ENCODE measurements around the gene GNB4. TPM values are rescaled to one million over a fixed set of nuclear protein-coding genes. Genes with fewer than 3 reads are reported as not detected.

GNB4 gene
- total RNA-seq, 1 donor from 2014 or later: 66.9 TPM

DNA sequence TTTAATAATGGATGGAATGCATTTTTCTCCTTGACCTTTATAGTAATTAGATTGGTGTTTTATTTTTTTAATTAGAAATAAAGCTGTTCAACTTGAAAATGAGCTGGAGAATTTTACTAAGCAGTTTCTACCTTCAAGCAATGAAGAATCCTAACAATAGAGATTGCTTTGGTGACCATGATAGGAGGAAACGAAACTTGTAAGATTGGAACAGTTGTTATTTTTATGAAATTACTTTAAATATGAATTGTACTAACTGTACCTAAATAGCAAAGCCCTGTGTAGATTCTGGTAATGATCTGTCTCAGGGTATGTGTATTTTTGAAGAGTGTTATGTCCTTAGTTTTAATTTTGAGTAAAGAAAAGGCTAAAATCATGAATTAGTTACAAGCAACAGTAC, 59.4 kb downstream of the GNB4 start:
- TF ChIP-seq, protein P1, sequence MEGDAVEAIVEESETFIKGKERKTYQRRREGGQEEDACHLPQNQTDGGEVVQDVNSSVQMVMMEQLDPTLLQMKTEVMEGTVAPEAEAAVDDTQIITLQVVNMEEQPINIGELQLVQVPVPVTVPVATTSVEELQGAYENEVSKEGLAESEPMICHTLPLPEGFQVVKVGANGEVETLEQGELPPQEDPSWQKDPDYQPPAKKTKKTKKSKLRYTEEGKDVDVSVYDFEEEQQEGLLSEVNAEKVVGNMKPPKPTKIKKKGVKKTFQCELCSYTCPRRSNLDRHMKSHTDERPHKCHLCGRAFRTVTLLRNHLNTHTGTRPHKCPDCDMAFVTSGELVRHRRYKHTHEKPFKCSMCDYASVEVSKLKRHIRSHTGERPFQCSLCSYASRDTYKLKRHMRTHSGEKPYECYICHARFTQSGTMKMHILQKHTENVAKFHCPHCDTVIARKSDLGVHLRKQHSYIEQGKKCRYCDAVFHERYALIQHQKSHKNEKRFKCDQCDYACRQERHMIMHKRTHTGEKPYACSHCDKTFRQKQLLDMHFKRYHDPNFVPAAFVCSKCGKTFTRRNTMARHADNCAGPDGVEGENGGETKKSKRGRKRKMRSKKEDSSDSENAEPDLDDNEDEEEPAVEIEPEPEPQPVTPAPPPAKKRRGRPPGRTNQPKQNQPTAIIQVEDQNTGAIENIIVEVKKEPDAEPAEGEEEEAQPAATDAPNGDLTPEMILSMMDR (IDR thresholded peaks at IDR 0.05; ENCODE audit: unreplicated experiment): no peak
- no peak overlapping the region for H3K27ac Mint-ChIP-seq (ENCODE audit: unreplicated experiment)
- H3K4me1 Mint-ChIP-seq (ENCODE audit: unreplicated experiment): no peaks in the 10 kb centered on the region
- DNase-seq (ENCODE audit: low spot score): no peak
- H3K36me3 Mint-ChIP-seq (ENCODE audit: low read depth, unreplicated experiment): no peaks in the 10 kb centered on the region
- H3K9me3 Mint-ChIP-seq (ENCODE audit: unreplicated experiment): no peaks in the 10 kb centered on the region
- no peaks in the 10 kb centered on the region for H3K27me3 Mint-ChIP-seq (ENCODE audit: unreplicated experiment)
- H3K4me3 Mint-ChIP-seq (ENCODE audit: unreplicated experiment): no peak overlapping the region

DNA sequence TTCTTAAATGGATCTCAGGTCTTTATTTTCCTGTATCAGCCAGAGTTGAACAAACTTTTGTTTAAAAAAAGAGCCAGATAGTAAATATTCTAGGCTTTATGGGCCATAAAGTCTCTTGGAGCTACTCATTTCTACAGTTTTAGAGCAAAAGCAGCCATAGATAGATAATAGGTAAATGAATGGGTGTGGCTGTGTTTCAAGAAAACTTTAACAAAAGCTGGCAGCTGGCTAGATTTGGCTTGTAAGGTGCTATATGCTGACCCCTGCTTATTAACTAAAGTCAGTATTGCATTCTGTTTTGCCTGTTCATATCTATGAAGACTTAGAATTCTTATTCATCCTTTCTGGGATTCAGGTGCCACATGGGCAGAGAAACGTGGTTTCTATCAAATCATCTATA, 74.8 kb downstream of the GNB4 start:
- H3K4me3 Mint-ChIP-seq (ENCODE audit: unreplicated experiment): no peak overlapping the region
- no peak for DNase-seq (ENCODE audit: low spot score)
- no peak overlapping the region for H3K27ac Mint-ChIP-seq (ENCODE audit: unreplicated experiment)
- H3K9me3 Mint-ChIP-seq (ENCODE audit: unreplicated experiment): no peaks in the 10 kb centered on the region
- no peaks in the 10 kb centered on the region for H3K4me1 Mint-ChIP-seq (ENCODE audit: unreplicated experiment)
- H3K36me3 Mint-ChIP-seq (ENCODE audit: low read depth, unreplicated experiment): peaks cover 8% of the 10 kb centered on the region
- TF ChIP-seq, protein P1 (IDR thresholded peaks at IDR 0.05; ENCODE audit: unreplicated experiment): no peak
- H3K27me3 Mint-ChIP-seq (ENCODE audit: unreplicated experiment): no peaks in the 10 kb centered on the region

DNA sequence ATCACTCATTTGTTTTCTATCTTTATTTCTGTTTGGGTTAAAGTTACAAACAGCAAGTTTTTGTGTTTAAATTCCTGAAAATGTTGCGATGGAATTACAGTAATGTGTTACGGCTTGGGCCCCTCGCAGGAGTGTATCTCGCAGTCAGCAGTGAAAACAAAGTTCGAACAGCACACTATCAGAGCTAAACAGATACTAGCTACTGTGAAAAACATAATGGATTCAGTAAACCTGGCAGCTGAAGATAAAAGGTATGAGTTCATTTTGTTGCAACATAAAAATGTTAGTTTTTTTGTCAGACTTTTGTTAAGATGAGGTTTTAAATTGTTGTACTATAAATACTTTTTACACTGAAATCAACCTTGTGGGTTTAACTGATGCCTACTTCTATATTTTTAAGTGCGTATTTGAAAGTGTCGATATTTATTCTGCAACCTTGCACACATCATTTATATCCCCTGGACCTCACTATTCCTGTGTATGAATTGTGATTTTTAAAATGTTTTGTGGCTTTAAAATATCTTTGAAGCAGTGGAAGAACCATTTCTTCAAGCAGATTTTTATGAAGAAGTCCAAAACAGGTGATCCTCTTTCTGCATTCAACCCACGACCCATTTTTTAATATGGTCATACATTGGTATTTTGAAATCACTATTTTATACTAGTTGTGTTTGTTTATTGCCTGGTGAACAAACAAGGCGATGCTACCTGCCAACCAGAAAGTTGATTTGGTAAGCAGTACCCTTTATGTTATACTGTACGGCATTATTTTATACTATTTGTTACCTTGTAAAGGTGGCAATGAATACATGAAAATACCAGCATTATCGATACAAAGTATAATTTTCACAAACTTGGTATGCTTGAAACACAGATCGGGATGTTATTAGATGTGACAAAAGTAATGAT, 75.9 kb downstream of the GNB4 start:
- Mint-ChIP-seq H3K9me3 (ENCODE audit: unreplicated experiment) (no peaks in the 10 kb centered on the region), H3K27ac (ENCODE audit: unreplicated experiment) (no peak overlapping the region)

DNA sequence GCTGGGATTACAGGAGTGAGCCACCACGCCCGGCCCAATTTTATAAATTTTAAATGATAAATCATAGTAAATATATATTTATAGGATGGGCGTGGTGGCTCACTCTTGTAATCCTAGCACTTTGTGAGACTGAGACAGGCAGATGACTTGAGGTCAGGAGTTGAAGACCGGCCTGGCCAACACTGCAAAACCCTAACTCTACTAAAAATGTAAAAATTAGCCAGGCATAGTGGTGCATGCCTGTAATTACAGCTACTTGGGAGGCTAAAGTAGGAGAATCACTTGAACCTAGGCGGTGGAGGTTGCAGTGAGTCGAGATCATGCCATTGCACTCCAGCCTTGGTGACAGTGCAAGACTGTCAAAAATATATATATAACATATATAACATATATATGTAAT, 77.3 kb downstream of the GNB4 start:
- H3K4me1 Mint-ChIP-seq (ENCODE audit: unreplicated experiment): no peaks in the 10 kb centered on the region
- no peak overlapping the region for H3K27ac Mint-ChIP-seq (ENCODE audit: unreplicated experiment)
- H3K9me3 Mint-ChIP-seq (ENCODE audit: unreplicated experiment): no peaks in the 10 kb centered on the region
- peaks cover 3% of the 10 kb centered on the region for H3K36me3 Mint-ChIP-seq (ENCODE audit: low read depth, unreplicated experiment)
- TF ChIP-seq, protein P1 (IDR thresholded peaks at IDR 0.05; ENCODE audit: unreplicated experiment): peak; percentile 19
- no peak for DNase-seq (ENCODE audit: low spot score)
- H3K4me3 Mint-ChIP-seq (ENCODE audit: unreplicated experiment): no peak overlapping the region
- H3K27me3 Mint-ChIP-seq (ENCODE audit: unreplicated experiment): no peaks in the 10 kb centered on the region

More for the DNA sequence above, 75.9 kb downstream of the GNB4 start:
- no peak for DNase-seq (ENCODE audit: low spot score)
- peaks cover 8% of the 10 kb centered on the region for H3K36me3 Mint-ChIP-seq (ENCODE audit: low read depth, unreplicated experiment)
- no peaks in the 10 kb centered on the region for H3K27me3 Mint-ChIP-seq (ENCODE audit: unreplicated experiment)
- H3K4me1 Mint-ChIP-seq (ENCODE audit: unreplicated experiment): no peaks in the 10 kb centered on the region
- TF ChIP-seq, protein P1 (IDR thresholded peaks at IDR 0.05; ENCODE audit: unreplicated experiment): no peak
- H3K4me3 Mint-ChIP-seq (ENCODE audit: unreplicated experiment): no peak overlapping the region

DNA sequence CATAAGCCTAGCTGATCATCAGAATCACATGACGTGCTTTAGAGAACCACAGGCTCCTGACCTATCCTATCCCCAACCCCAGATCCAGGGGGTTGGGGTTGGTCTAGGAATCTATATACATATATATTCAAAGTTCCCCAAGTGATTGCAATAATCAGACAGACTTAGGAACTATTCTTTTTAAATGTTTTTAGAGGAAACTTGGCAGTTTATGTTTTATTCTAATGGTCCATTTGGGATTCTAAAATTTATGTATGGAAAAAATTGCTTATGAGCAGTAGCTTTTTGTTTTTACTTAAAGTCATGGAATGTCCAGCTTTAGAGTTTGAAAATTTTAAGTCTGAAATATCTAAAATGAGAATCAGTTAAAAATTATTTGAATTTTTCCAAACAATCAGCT, 81.6 kb downstream of the GNB4 start:
- H3K4me1 Mint-ChIP-seq (ENCODE audit: unreplicated experiment): no peaks in the 10 kb centered on the region
- TF ChIP-seq, protein P1 (IDR thresholded peaks at IDR 0.05; ENCODE audit: unreplicated experiment): no peak
- no peak overlapping the region for H3K27ac Mint-ChIP-seq (ENCODE audit: unreplicated experiment)
- no peaks in the 10 kb centered on the region for H3K27me3 Mint-ChIP-seq (ENCODE audit: unreplicated experiment)
- no peaks in the 10 kb centered on the region for H3K9me3 Mint-ChIP-seq (ENCODE audit: unreplicated experiment)
- H3K4me3 Mint-ChIP-seq (ENCODE audit: unreplicated experiment): no peak overlapping the region
- no peak for DNase-seq (ENCODE audit: low spot score)
- peaks cover 13% of the 10 kb centered on the region for H3K36me3 Mint-ChIP-seq (ENCODE audit: low read depth, unreplicated experiment)
